ENCODE data around the gene HSPA9.
A peak's percentile ranks its signal among the peaks of the same experiment; 100 is the strongest.

Gene HSPA9

GRCh38 chr5:138570871-138571270 lies 4.3 kb downstream of the HSPA9 start:
- Histone ChIP-seq H3K9me3 (ENCODE audit: control insufficient read depth, insufficient read depth, low read depth, low read length) (no peaks in the 10 kb centered on the region), H3K4me1 (ENCODE audit: control insufficient read depth, insufficient read depth, low read length) (no peaks in the 10 kb centered on the region), H3K4me3 (ENCODE audit: low read depth, low read length) (no peak overlapping the region), H3K36me3 (ENCODE audit: control insufficient read depth in 2 of 2, insufficient read depth in 1 of 2, low read length in 2 of 2) (peaks cover 75 to 83% of the 10 kb centered on the region in 2 experiments), H3K27ac (ENCODE audit: extremely low read depth, low read depth, low read length) (no peak overlapping the region)
- CTCF ChIA-PET = no interaction called here
- POLR2A ChIA-PET = interaction anchor here (1.0 kb wide), 1 partner anchor 28 kb away, joined by 5 read pairs; the partner anchor contains the start of gene ETF1
- TF ChIP-seq OVOL3 (tag by site-specific recombination; IDR thresholded peaks at IDR 0.05) (no peak), ZBTB7A (tag by site-specific recombination; IDR thresholded peaks at IDR 0.05; ENCODE audit: low read depth) (no peak), ZFP3 (tag by site-specific recombination; IDR thresholded peaks at IDR 0.05; ENCODE audit: low read depth) (no peak), SCRT2 (tag by site-specific recombination; IDR thresholded peaks at IDR 0.05) (peak; percentile 90), SCRT1 (tag by site-specific recombination; IDR thresholded peaks at IDR 0.05; ENCODE audit: borderline replicate concordance) (peak; percentile 82), ZFP69B (tag by site-specific recombination; IDR thresholded peaks at IDR 0.05) (no peak), ZNF785 (tag by site-specific recombination; IDR thresholded peaks at IDR 0.05) (no peak)

DNA sequence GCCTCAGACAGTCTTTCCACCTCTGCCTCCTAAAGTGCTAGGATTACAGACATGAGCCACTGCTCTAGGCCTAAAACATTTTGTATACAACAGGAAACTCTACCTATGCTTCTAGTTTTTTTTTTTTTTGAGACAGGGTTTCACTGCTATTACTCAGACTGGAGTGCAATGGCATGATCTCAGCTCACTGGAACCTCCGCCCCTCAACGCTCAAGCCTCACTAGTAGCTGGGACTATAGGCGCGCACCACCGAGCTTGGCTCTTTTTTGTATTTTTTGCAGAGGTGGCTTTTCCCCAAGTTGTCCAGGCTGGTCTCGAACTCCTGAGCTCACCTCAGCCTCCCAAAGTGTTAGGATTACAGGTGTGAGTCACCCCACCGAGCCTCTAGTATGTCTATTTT lies 5.4 kb downstream of the HSPA9 start:
- H3K9me3 ChIP-seq (ENCODE audit: control insufficient read depth, insufficient read depth, low read depth, low read length) = no peaks in the 10 kb centered on the region
- peaks cover 86 to 94% of the 10 kb centered on the region in 2 experiments for H3K36me3 ChIP-seq (ENCODE audit: control insufficient read depth in 2 of 2, insufficient read depth in 1 of 2, low read length in 2 of 2)
- H3K4me1 ChIP-seq (ENCODE audit: control insufficient read depth, insufficient read depth, low read length) = no peaks in the 10 kb centered on the region
- no peak overlapping the region for H3K4me3 ChIP-seq (ENCODE audit: low read depth, low read length)
- no peak for TF ChIP-seq ZNF560 (tag by site-specific recombination; IDR thresholded peaks at IDR 0.05; ENCODE audit: borderline replicate concordance)
- peak; percentile 70 for TF ChIP-seq ZNF362 (tag by site-specific recombination; IDR thresholded peaks at IDR 0.05)
- TF ChIP-seq ZNF558 (tag by site-specific recombination; IDR thresholded peaks at IDR 0.05) = no peak
- TF ChIP-seq ZNF10 (tag by site-specific recombination; IDR thresholded peaks at IDR 0.05) = peak; percentile 46; the same call in 1 of the 2 replicates
- no peak for TF ChIP-seq ZNF521 (tag by site-specific recombination; IDR thresholded peaks at IDR 0.05)
- no peak for TF ChIP-seq ZNF658 (tag by site-specific recombination; IDR thresholded peaks at IDR 0.05)
- TF ChIP-seq ZNF654 (tag by site-specific recombination; IDR thresholded peaks at IDR 0.05; ENCODE audit: low read depth) = no peak
- no peak for TF ChIP-seq ZNF626 (tag by site-specific recombination; IDR thresholded peaks at IDR 0.05)
- no peak for TF ChIP-seq ZBTB26 (tag by site-specific recombination; optimal IDR thresholded peaks at IDR 0.05)
- TF ChIP-seq OSR2 (tag by site-specific recombination; IDR thresholded peaks at IDR 0.05) = no peak
- TF ChIP-seq ZNF843 (tag by site-specific recombination; IDR thresholded peaks at IDR 0.05) = no peak
- no peak for TF ChIP-seq ZNF184 (tag by site-specific recombination; IDR thresholded peaks at IDR 0.05)
- TF ChIP-seq ZNF121 (tag by site-specific recombination; IDR thresholded peaks at IDR 0.05) = no peak
- no peak for TF ChIP-seq ZNF837 (tag by site-specific recombination; IDR thresholded peaks at IDR 0.05)
- TF ChIP-seq ZBTB11 (tag by site-specific recombination; conservative IDR thresholded peaks at IDR 0.05; ENCODE audit: low read depth) = no peak
- 0 out of 2 replicates have a peak, but pooled peaks have one; percentile 11 for TF ChIP-seq ZBTB17 (tag by site-specific recombination; IDR thresholded peaks at IDR 0.05)
- CTCF ChIA-PET = interaction anchor here (0.5 to 1.3 kb wide), 4 partner anchors 45 to 1675 kb away, joined by 3 to 5 read pairs (median 4); no protein-coding TSS in a partner anchor
- no peak overlapping the region for H3K27ac ChIP-seq (ENCODE audit: extremely low read depth, low read depth, low read length)
- POLR2A ChIA-PET = interaction anchor here (0.7 to 1.1 kb wide), 4 partner anchors 17 to 80 kb away, joined by 3 to 4 read pairs (median 3); partner anchors contain the start of gene ETF1

Data from HEK293 (cell line).